ENCODE data around the gene NOXA1.

Gene NOXA1

DNA sequence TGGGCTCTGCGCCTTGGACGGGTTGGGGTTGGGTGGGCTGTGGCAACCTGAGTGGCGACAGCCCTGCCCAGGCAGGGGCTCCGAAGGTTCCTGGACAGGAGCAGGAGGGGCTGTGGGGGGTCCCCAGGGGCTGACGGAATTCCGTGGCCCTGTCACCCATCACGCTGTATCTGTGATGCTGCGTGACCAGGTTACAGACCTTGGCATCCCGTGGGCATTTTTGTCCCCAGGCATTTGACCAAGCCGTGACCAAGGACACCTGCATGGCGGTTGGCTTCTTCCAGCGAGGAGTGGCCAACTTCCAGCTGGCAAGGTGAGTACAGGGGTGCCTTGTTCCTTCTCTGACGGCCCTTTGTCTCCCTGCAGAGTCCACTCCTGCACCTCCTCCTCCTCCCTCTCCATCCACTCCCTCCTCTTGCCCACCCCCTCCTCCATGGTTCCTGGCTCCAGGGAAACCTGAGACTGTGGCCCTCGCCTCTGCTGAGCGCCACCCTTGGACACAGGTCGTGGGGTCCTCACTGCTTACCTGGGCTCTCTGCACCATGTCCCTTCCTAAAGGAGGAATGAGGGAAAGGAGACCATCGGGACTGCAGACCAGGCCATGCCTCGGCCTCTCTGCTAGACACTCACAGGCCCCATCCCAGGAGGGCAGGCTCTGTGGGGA, 3.0 kb downstream of the NOXA1 start:
- H3K4me3 ChIP-seq (ENCODE audit: low read depth, low read length) = no peak overlapping the region
- TF ChIP-seq, protein P1, sequence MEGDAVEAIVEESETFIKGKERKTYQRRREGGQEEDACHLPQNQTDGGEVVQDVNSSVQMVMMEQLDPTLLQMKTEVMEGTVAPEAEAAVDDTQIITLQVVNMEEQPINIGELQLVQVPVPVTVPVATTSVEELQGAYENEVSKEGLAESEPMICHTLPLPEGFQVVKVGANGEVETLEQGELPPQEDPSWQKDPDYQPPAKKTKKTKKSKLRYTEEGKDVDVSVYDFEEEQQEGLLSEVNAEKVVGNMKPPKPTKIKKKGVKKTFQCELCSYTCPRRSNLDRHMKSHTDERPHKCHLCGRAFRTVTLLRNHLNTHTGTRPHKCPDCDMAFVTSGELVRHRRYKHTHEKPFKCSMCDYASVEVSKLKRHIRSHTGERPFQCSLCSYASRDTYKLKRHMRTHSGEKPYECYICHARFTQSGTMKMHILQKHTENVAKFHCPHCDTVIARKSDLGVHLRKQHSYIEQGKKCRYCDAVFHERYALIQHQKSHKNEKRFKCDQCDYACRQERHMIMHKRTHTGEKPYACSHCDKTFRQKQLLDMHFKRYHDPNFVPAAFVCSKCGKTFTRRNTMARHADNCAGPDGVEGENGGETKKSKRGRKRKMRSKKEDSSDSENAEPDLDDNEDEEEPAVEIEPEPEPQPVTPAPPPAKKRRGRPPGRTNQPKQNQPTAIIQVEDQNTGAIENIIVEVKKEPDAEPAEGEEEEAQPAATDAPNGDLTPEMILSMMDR (IDR thresholded peaks at IDR 0.05; ENCODE audit: borderline replicate concordance, insufficient read depth, low read depth, low read length) = no peak

DNA sequence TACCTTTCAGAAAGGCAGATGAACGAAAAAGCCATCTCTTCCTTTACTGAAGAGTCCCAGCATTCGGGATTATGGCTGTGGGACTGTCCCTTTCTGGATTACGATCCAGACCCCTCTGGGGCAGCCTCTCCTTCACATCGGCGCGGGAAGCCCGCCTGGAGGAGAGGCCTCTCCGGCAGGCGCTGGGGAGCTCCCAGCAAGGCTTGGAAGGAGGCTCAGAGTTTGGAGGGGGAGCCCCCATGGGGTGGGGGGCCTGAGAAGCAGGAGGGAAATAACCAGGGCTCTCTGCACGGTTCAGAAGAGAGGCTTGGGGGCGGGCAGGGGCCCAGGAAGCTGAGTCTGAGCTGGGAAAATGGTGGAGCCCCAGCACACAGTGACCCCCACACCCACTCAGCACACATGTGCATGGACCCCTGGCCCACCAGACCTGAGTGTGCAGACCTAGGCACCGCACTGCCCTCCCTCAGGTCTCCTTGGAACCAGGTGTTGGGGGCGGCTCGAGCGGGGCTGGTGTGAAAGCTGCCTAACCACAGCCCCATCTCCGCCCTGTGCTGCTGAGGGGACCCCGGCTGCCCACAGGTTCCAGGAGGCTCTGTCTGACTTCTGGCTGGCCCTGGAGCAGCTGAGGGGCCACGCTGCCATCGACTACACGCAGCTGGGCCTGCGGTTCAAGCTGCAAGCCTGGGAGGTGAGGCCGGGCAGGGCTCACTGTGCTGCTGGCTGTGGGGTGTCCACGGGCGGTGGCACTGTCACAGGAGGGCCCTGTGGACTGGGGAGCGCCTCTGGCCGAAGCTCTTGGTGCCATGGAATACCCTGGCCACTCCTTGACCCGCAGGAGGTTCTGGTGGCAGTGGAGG, 4.5 kb downstream of the NOXA1 start:
- TF ChIP-seq, protein P1 (IDR thresholded peaks at IDR 0.05; ENCODE audit: borderline replicate concordance, insufficient read depth, low read depth, low read length) = no peak
- H3K4me3 ChIP-seq (ENCODE audit: low read depth, low read length) = no peak overlapping the region

DNA sequence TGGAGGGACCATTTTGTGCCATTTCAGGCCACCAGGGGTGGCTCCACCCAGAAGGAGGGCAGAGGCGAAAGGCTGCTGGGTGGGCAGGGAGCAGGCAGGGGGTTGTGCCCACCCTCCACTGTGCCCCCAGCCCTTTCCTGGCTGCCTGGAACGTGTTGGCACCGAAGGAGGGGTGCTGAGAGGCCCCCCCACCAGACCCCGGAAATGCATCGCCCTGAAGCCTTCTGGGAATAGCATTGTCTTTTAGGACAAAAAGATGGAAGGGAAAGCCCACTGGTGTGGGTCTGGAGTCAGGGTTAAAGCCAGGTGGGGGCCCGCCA, 5.1 kb downstream of the NOXA1 start:
- H3K4me3 ChIP-seq (ENCODE audit: low read depth, low read length) = no peak overlapping the region
- TF ChIP-seq, protein P1 (IDR thresholded peaks at IDR 0.05; ENCODE audit: borderline replicate concordance, insufficient read depth, low read depth, low read length) = no peak

DNA sequence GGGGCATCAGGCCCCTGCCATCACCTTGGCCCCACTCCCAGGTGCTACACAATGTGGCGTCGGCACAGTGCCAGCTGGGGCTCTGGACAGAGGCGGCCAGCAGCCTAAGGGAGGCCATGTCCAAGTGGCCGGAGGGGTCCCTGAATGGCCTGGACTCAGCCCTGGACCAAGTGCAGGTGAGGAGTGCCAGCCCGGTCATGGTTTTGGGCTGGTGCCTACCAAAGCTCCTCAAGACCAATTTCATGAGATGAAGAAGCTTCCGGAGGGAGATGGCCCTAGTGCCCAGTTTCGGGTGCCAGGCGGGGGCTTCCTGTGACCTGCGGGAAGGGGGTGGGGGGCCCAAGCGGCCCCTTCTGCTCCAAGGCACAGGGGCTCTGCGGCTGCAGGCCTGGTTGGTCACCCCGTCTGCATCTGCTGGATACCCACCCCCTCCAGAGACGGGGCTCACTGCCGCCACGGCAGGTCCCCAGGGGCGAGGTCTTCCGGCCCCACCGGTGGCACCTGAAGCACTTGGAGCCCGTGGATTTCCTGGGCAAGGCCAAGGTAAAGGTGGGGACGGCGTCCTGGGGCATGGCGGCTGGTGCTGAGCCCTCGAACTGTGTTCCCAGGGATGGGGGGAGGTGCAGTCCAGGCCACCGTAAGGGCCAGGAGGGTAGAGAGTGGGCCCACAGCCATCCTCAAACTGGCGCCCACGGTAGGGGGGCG, 5.8 kb downstream of the NOXA1 start:
- TF ChIP-seq, protein P1 (IDR thresholded peaks at IDR 0.05; ENCODE audit: borderline replicate concordance, insufficient read depth, low read depth, low read length) = no peak

DNA sequence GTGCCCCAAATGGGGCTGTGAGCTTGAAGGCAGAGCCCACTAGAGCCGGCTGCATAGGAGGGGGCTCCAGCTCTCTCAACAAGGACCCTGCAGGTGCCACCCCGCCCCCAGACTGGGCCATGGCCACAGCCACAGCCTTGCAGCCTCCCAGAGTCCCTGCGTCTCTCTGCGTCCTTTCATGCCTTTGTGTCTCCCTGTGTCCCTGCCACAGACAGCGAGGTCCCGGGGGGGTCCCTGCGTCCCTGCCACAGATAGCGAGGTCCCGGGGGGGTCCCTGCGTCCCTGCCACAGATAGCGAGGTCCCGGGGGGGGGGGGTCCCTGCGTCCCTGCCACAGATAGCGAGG, 6.3 kb downstream of the NOXA1 start:
- H3K4me3 ChIP-seq (ENCODE audit: low read depth, low read length) = no peak overlapping the region
- TF ChIP-seq, protein P1 (IDR thresholded peaks at IDR 0.05; ENCODE audit: borderline replicate concordance, insufficient read depth, low read depth, low read length) = no peak

More for the DNA sequence above, 5.8 kb downstream of the NOXA1 start:
- H3K4me3 ChIP-seq (ENCODE audit: low read depth, low read length) = no peak overlapping the region

DNA sequence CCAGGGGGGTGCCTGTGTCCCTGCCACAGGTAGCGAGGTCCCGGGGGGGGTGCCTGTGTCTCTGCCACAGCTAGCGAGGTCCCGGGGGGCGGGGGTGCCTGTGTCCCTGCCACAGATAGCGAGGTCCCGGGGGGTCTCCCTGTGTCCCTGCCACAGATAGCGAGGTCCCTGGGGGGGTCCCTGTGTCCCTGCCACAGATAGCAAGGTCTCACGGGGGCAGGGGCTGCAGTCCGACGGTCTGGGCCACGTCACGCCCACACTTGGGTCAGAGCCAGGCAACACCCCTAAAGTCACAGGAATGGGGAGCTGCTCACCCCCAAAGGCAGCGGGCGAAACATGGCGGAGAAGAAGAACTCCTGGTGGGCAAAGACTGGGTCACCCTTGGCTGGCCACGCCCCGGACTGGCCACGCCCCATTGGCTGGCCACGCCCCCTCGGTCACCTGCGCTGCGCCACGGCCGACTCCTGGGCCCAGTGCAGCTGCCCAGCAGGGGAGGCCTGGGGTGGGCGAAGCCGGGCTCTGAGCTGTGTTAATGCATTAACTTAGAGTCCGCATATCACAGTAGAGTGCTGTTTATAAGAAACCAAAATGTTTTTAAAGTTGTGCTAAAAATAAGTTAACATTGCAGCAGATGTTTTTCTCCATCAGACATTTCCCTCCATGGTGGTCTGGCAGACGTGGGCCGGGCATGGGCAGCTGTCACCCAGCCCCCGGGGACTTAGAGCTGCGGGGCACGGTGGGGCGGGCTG, 7.0 kb downstream of the NOXA1 start:
- TF ChIP-seq, protein P1 (IDR thresholded peaks at IDR 0.05; ENCODE audit: borderline replicate concordance, insufficient read depth, low read depth, low read length) = no peak
- H3K4me3 ChIP-seq (ENCODE audit: low read depth, low read length) = no peak overlapping the region
